A549 treated with Hydrocortisone at 1 μM for 4 hours (cell line): ENCODE results near the gene SGCG. TPM values are rescaled to one million over a fixed set of nuclear protein-coding genes. Genes with fewer than 3 reads are reported as not detected.

Source experiments
- total RNA-seq: library from RNA; stranded (reverse); fragments of 200-300 nt; extraction: Qiagen RNA extraction; gene quantifications from 5 replicates; pipeline ENCODE4 v1.2.3, GENCODE V29; 2022

SGCG gene
- total RNA-seq = not detected in 5 replicates

GRCh38 chr13:23180711-23181110 is at the start of gene SGCG:
SGCG (plus strand) TSS chr13:23180979; CDS start chr13:23203695, 22,716 bp downstream.

